ENCODE measurements around the gene PLA2G1B.
A peak's percentile ranks its signal among the peaks of the same experiment; 100 is the strongest.

Gene PLA2G1B

DNA sequence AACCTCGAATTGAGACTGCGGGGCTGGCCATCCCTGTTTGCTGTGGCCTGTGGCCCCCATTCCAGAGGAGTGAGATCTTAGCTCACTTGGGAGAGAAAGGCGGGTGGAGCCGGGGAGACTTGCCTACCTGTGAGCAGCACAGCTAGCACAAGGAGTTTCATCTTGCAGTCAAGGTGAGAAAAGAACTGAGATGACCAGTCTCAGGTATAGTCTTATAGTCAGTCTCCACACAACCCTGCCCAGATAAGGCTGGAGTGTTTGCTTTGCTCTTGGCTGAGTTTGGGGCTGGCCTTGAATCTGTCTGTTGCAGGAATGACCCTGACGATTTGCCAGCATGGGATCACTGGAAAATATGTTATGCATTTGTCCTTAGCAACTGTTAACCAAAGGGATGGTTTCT is at the start of gene PLA2G1B:
PLA2G1B (minus strand) TSS at position 187 of the 400 bp plus-strand sequence; CDS start at position 161, 26 bp downstream.
- no peak within 1 kb of the TSS for H3K27ac Mint-ChIP-seq
- no peaks in the 10 kb centered on the region for H3K36me3 Mint-ChIP-seq
- peaks cover 6% of the 10 kb centered on the region for H3K4me1 Mint-ChIP-seq (ENCODE audit: low read depth)
- no peaks in the 10 kb centered on the region for H3K9me3 Mint-ChIP-seq (ENCODE audit: low read depth)
- no peak within 1 kb of the TSS for H3K4me3 Mint-ChIP-seq
- H3K27me3 Mint-ChIP-seq = no peaks in the 10 kb centered on the region

DNA sequence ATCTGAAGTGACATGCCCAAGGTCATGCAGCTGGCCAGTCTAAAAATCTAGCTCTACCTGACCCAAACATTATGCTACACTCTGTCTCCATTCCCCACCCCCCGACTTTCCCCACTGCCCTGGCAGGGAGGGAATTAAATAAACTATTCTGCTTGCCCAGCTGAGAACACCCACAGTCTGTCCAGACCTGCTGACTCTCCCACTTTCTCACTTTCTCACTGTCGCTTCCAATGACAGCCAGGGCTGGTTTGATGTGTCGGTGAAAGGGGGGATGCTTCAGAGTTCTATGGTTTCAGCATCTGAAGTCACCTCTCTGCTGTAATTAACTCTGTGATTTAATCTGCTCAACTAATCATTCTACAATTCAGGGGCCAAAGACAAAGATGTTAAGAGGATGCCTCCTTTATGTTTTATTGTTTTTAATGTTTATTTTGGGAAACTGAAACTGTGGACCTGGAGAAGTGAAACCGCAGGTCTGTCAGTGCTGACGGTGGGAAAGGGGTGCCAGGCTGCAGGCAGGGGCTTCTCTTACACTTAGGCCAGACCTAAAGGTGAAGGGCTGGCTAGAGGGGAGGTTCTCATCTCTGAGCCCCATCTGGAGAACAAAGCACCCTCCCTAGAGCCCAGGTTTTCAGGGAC is 49.5 kb upstream of the PLA2G1B start:
- Mint-ChIP-seq H3K4me3 (no peak overlapping the region), H3K27me3 (peaks cover 34% of the 10 kb centered on the region), H3K36me3 (no peaks in the 10 kb centered on the region), H3K27ac (no peak overlapping the region), H3K9me3 (ENCODE audit: low read depth) (no peaks in the 10 kb centered on the region), H3K4me1 (ENCODE audit: low read depth) (no peaks in the 10 kb centered on the region)

DNA sequence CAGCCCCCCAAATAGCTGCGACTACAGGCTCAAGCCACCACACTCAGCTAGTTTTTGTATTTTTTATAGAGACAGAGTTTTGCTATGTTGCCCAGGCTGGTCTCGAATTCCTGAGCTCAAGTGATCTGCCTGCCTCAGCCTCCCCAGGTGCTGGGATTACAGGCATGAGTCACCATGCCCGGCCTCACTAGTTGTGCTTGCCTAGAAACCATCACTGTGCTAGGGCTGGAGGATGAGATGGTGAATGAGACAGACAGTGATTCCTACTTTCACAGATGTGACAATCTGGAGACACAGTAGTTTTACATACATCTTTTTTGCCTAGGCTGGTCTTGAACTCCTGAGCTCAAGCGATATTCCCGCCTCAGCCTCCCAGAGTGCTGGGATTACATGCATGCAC is 48.8 kb upstream of the PLA2G1B start:
- Mint-ChIP-seq H3K27ac (no peak overlapping the region), H3K27me3 (peaks cover 36% of the 10 kb centered on the region), H3K9me3 (ENCODE audit: low read depth) (no peaks in the 10 kb centered on the region), H3K4me3 (no peak overlapping the region), H3K4me1 (ENCODE audit: low read depth) (no peaks in the 10 kb centered on the region), H3K36me3 (no peaks in the 10 kb centered on the region)

DNA sequence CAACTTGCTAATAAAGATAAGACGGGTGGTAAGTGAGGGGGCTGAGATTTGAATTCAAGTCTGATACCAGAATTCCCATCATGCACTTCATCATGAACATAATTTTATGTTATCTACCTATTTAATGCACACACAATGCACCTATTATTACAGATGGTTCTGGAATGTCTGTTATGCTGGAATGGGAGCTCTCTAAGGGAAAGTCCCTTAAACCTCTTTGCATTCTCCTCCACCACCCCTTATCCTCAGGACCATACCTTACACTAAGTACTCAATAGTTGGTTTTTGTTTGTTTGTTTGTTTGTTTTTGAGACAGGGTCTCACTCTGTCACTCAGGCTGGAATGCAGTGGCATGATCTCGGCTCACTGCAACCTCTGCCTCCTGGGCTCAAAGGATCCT is 48.4 kb upstream of the PLA2G1B start:
- no peaks in the 10 kb centered on the region for H3K4me1 Mint-ChIP-seq (ENCODE audit: low read depth)
- no peaks in the 10 kb centered on the region for H3K36me3 Mint-ChIP-seq
- H3K27ac Mint-ChIP-seq = no peak overlapping the region
- H3K27me3 Mint-ChIP-seq = peaks cover 37% of the 10 kb centered on the region
- no peaks in the 10 kb centered on the region for H3K9me3 Mint-ChIP-seq (ENCODE audit: low read depth)
- H3K4me3 Mint-ChIP-seq = no peak overlapping the region

DNA sequence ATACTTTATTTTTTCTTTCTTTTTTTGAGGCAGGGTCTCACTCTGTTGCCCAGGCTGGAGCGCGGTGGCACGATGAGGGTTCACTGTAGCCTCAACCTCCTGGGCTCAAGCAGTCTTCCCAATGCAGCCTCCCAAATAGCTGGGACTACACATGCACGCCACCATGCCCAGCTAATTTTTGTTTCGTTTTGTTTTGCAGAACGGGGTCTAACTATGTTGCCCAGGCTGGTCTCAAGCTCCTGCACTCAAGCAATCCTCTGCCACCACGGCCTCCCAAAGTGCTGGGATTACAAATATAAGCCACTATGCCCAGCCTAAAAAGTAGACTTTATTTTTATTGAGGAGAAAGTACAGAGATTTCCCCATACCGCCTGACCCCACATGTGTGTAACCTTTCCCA is 46.1 kb upstream of the PLA2G1B start:
- no peaks in the 10 kb centered on the region for H3K36me3 Mint-ChIP-seq
- peaks cover 13% of the 10 kb centered on the region for H3K4me1 Mint-ChIP-seq (ENCODE audit: low read depth)
- no peak overlapping the region for H3K27ac Mint-ChIP-seq
- no peak overlapping the region for H3K4me3 Mint-ChIP-seq
- no peaks in the 10 kb centered on the region for H3K9me3 Mint-ChIP-seq (ENCODE audit: low read depth)
- peaks cover 53% of the 10 kb centered on the region for H3K27me3 Mint-ChIP-seq

DNA sequence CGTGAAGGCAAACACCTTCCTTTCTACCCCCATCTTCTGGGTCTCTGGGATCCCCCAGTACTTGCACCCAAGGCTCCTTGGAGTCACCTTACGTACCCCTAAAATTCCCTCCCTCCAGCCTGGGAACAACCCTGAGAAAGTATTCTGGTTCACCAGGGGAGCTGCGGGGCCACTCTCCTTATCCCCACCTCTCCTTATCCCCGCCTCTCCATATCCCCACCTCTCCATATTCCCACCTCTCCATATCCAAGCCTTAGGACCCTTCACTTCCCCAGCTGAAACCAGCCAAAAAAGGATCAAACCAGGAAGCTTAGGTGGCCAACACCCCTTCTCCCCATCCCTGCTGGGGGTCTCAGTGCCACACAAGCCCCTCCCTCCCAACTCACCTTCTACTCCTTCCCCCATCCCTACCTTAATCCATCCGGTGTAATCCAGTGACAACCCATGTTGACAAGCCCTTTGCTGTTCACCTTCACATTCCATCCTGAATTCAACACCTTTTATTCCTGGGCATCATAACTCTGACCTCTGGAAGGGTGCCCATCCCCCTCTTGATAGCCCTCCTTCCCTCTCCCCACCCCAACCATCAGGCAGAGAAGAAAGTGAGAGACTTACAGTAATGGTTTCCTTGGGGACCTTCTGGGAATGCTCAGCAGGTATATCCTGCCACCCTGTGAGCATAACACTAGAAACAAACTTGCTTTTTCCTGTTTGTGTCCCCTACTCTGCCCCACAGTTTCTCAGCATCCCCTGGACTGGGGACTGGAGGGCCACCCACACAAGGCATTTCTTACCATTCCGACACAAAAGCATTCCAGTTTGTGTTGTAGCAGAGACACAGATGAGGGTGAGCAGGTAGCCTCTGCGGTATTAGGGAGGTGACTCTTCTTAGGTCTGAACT is 43.0 kb upstream of the PLA2G1B start:
- Mint-ChIP-seq H3K27ac (no peak overlapping the region), H3K27me3 (peaks cover 57% of the 10 kb centered on the region), H3K36me3 (no peaks in the 10 kb centered on the region), H3K4me3 (peak overlapping the region; percentile 78), H3K9me3 (ENCODE audit: low read depth) (no peaks in the 10 kb centered on the region), H3K4me1 (ENCODE audit: low read depth) (peaks cover 18% of the 10 kb centered on the region)

DNA sequence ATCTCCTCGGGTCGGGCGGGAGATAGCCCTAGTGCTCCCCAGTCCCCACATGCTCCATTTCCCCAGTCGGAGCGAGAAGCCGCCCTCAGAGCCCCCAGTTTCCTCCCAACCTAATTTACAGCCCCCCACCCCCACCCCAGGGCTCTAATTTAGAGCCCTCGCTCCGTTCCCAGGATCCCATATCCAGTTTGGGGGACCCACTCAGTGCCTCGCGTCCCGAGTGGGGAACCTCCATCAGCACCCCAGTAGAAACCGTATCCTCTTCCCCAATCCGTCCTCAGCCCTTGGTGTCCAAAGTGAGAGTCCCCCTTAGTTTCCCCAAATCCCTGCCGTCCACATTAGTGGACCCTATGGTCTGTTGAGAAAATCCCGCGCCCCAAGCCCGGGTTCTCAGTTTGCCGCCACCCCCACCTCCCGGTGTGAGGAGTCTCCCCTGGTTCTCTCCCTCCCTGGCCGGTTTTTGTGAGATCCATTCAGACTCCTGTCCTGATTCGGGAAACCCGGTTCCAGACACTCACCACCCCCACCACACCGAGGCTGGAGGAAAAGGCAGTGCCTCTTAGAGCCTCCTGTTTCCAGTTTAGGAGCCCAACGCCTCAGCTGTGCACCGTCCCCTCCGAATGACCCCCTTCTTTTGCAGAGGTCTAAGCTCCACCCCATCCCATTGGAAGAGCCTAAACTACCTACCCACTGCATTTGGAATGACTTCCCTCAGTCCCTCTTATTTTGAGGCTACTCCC is 42.2 kb upstream of the PLA2G1B start:
- Mint-ChIP-seq H3K9me3 (ENCODE audit: low read depth) (no peaks in the 10 kb centered on the region), H3K4me1 (ENCODE audit: low read depth) (peaks cover 18% of the 10 kb centered on the region), H3K4me3 (peak overlapping the region; percentile 78), H3K27me3 (peaks cover 51% of the 10 kb centered on the region), H3K36me3 (no peaks in the 10 kb centered on the region), H3K27ac (no peak overlapping the region)

DNA sequence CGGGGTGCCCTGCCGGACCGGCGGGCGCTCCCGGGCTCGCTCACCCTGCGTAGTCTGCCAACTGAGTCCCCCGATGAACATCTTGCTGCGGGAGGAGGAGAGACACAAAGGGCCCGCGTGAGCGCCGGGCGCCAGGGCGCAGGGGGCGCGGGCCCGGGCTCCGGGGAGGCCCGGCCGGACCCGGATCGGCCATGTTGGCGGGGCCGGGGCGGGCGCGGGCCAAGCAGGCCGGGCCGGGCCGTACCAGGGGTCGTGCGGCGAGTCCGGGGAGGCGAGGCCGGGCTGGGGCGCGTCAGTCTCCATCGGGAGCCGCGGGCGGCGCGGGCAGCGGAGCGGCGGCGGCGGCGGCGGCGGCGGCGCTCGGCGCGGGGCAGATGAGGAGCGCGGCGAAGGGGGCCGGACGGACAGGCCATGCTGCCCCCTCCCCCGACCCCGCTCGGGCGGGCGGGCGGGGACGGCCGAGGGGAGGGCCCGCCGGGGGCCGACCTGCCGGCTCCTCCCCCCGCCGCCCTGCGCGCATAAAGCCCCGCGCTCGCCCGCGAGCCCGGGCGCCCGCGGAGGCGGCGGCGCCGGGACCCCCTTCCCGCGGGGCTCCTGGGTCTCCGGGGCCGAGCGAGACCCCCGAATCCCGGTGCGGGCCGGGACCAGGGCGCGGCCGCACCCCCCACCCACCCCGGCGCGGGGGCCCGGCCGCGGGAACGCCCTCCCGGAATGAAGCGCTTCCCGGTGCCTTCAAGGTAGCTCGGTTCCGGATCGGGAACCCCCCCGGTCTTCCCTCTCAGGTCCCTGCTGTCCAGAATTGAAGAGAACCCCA is 41.4 kb upstream of the PLA2G1B start, which contains the start of gene MSI1:
MSI1 (minus strand) TSS at position 376 of the 814 bp plus-strand sequence; CDS start at position 303, 73 bp downstream.
- peaks cover 50% of the 10 kb centered on the region for H3K27me3 Mint-ChIP-seq
- H3K4me1 Mint-ChIP-seq (ENCODE audit: low read depth) = peaks cover 18% of the 10 kb centered on the region
- no peaks in the 10 kb centered on the region for H3K36me3 Mint-ChIP-seq
- H3K27ac Mint-ChIP-seq = no peak within 1 kb of the TSS
- no peaks in the 10 kb centered on the region for H3K9me3 Mint-ChIP-seq (ENCODE audit: low read depth)
- H3K4me3 Mint-ChIP-seq = peak within 1 kb of the TSS; percentile 78

DNA sequence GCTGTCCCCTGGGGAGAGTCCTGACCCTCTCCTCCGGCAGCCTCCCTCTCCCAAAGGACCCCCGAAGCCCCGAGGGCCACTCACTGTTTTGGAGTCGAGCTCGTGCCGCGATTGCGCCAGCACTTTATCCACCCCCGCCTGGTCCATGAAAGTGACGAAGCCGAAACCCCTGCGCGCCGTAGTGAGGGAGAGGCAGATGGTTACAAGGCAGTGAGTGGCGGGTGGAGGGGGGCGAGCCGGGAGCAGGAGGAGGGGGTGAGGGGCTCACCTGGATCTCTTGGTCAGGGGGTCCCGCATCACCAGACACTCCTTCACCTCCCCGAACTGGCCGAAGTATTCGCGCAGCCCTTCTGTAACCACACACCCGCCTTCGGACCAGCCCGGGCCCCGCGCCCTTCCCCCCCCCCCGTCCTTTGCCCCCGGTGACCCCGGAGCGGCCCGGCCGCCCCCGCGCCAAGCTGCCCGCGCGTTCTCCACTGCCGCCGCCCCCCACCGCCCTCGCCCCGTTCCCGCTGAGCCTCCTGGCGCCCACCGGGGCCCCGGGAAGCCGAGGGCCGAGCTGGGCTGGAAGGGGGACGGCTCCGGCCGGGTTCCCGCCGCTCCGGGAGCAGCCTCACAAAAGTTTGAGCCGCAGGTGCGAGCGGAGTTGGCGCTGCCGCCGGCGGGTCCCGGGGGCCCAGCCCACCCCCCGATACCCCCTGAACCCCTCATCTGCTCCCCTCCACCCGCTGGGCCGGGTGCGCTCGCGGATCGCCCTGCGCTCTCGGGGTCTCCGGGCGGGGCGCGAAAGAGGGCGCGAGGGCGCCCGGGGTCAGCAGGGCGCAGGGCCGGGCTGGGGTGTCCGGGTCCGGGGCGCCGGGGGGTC is 40.6 kb upstream of the PLA2G1B start:
- Mint-ChIP-seq H3K27me3 (peaks cover 56% of the 10 kb centered on the region), H3K4me1 (ENCODE audit: low read depth) (peaks cover 18% of the 10 kb centered on the region), H3K36me3 (no peaks in the 10 kb centered on the region), H3K9me3 (ENCODE audit: low read depth) (no peaks in the 10 kb centered on the region), H3K4me3 (peak overlapping the region; percentile 66), H3K27ac (no peak overlapping the region)

DNA sequence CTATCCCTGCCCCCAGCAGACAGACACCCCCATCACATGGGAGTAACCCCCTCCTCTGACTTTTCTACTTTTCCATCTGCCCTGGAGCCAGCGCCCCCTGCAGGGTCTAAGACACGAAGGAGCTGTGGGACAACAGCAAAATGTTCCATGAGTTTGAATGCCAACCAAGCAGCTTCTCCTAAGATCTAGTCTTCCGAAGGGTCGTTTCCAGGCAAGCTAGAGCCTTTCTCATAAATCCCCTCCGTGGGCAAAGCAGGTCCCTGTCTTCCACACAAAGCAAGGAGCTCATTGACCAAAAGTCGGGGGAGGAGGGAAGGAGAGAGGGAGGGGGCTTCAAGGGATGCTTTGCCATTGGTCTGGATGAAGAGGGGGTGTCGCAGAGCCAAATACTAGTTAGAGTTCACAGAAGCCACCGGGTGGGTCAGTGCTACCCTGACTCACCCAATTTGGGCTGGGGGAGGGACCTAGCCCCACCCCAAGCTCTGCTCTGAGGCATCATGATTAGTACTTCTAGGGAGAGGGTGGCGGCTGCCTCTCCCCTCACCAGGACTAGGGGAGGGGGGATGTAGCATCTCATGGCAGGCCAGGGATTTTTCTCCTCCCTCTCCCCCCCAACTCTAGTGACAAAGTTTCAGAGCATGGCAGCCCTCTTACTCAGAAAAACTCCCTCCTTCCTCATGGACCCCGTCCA is 39.8 kb upstream of the PLA2G1B start:
- peaks cover 55% of the 10 kb centered on the region for H3K27me3 Mint-ChIP-seq
- no peaks in the 10 kb centered on the region for H3K9me3 Mint-ChIP-seq (ENCODE audit: low read depth)
- no peaks in the 10 kb centered on the region for H3K36me3 Mint-ChIP-seq
- H3K4me1 Mint-ChIP-seq (ENCODE audit: low read depth) = peaks cover 18% of the 10 kb centered on the region
- H3K27ac Mint-ChIP-seq = no peak overlapping the region
- H3K4me3 Mint-ChIP-seq = peak overlapping the region; percentile 66

DNA sequence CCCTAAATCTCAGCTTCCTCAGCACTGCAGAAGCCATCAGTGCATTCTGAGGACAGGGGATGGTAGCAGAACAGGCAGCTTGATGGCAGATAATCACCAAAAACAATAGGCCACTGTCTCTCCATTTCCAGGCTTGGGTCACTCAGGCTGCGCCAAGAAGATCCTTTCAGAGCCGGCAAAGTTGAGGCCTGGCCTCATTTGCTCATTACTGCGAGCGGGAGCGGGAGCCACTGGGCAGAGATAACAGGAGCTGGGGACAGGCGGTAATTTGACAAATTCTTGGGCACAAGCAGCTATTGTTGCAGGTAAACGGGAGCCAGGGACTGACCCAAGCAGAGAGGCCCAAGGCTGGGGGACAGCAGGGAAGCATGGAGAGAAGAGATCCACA is 39.3 kb upstream of the PLA2G1B start:
- Mint-ChIP-seq H3K4me1 (ENCODE audit: low read depth) (peaks cover 22% of the 10 kb centered on the region), H3K36me3 (no peaks in the 10 kb centered on the region), H3K9me3 (ENCODE audit: low read depth) (no peaks in the 10 kb centered on the region), H3K27me3 (peaks cover 55% of the 10 kb centered on the region), H3K27ac (no peak overlapping the region), H3K4me3 (peak overlapping the region; percentile 42)

DNA sequence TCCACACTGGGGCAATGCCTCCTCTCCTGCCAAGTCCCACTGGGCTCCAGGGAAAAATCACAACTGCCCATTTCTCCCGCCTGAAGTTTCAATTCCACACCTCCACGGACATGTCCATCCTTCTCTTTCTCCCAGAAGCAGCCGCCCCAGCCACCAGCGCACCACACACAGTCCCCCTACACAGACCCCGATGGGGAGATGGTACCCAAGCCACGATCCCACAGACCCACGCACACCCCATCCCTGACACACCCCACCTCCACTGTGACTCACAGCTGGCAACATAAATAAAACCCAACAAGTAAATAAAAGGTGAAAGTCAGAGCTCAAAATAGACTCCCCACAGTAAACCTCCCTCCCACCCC is 38.7 kb upstream of the PLA2G1B start:
- no peaks in the 10 kb centered on the region for H3K36me3 Mint-ChIP-seq
- H3K27ac Mint-ChIP-seq = no peak overlapping the region
- H3K9me3 Mint-ChIP-seq (ENCODE audit: low read depth) = no peaks in the 10 kb centered on the region
- H3K4me1 Mint-ChIP-seq (ENCODE audit: low read depth) = peaks cover 22% of the 10 kb centered on the region
- H3K27me3 Mint-ChIP-seq = peaks cover 51% of the 10 kb centered on the region
- no peak overlapping the region for H3K4me3 Mint-ChIP-seq

DNA sequence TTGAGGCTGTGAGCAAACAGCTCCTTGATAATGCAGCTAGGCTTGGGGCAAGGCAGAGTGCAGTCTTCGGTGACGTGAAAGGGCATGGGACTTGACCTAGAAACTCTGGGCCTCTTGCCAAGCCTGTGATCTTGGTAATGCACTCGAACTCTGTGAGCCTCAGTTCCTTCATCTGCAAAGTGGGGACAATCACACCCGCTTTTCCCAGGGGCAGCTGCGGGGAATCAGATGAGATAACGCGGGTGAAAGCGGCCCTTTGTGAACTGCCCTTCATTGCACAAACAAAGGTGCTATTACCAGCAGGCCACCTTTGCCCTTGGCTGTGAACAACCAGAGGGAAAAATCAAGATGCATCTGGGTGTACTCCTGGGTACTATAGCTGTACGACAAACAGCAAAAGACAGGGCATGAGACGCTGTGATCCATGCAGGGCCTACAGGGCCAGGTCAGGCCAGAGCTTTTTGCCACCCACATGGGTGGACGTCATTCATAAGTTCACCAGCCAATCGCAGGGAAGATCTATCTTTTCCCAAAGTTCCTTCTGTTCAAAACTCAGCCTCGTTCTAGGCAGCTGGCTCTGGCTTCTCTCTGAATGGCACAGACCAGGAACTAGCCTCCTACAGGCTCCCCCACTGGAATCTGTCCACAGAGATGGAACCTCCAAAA is 38.2 kb upstream of the PLA2G1B start:
- Mint-ChIP-seq H3K27me3 (peaks cover 51% of the 10 kb centered on the region), H3K36me3 (no peaks in the 10 kb centered on the region), H3K27ac (no peak overlapping the region), H3K4me1 (ENCODE audit: low read depth) (peaks cover 21% of the 10 kb centered on the region), H3K4me3 (no peak overlapping the region), H3K9me3 (ENCODE audit: low read depth) (no peaks in the 10 kb centered on the region)
